A673 (cell line): ENCODE data around the gene ST8SIA5.

Source experiments
- CTCF ChIP-seq: fragments of 300-800, 200-600 bp; sonication (generic); conservative IDR thresholded peaks from 2 replicates; pipeline ENCODE4 v1.5.1; 2017; ENCODE audit warnings: low read depth, mild to moderate bottlenecking, antibody characterized with exemption, low read length, moderate library complexity, mixed read lengths
- EZH2 ChIP-seq: fragments of 200-600 bp; sonication (generic); IDR thresholded peaks from 2 replicates; pipeline ENCODE4 v1.6.1; 2017; ENCODE audit warnings: borderline replicate concordance, low read depth, mild to moderate bottlenecking, mixed read lengths, antibody characterized with exemption, low read length; ENCODE audit not compliant: poor library complexity, severe bottlenecking

GRCh38 chr18:46659484-46659883 is 97.4 kb downstream of the ST8SIA5 start:
- TF ChIP-seq CTCF (no peak), EZH2 (no peak)
